ENCODE results near the gene ADORA1. TPM values are rescaled to one million over a fixed set of nuclear protein-coding genes. Genes with fewer than 3 reads are reported as not detected.

ADORA1 gene
- total and polyA plus RNA-seq, 2 of the 4 experiments (the other 2 are of a cell fraction), result 0.36 to 0.56 TPM

GRCh38 chr1:203126151-203126865 is 1.2 kb upstream of the ADORA1 start:
- BruUV-seq (replicated peaks), result no TSS peak
- TF ChIP-seq RAD21 (IDR thresholded peaks at IDR 0.05; ENCODE audit: low read length) (peak; percentile 23; the same call in 1 of the 2 replicates), NFE2L2 (IDR thresholded peaks at IDR 0.05; ENCODE audit: low read depth, low read length) (no peak), SMC3 (IDR thresholded peaks at IDR 0.05; ENCODE audit: low read depth, low read length) (0 out of 2 replicates have a peak, but pooled peaks have one; percentile 21), RCOR1 (IDR thresholded peaks at IDR 0.05; ENCODE audit: insufficient replicate concordance, low read length) (no peak), MAFK (IDR thresholded peaks at IDR 0.05; ENCODE audit: low read depth, low read length) (no peak), CTCF (conservative IDR thresholded peaks at IDR 0.05; ENCODE audit: low read depth, low read length) (peak; percentile 55), CEBPB (IDR thresholded peaks at IDR 0.05; ENCODE audit: low read depth, low read length) (no peak), POLR2A (IDR thresholded peaks at IDR 0.05; ENCODE audit: low read depth, low read length) (no peak), USF2 (IDR thresholded peaks at IDR 0.05; ENCODE audit: low read depth, low read length) (no peak)
- Histone ChIP-seq H3K9me1 (ENCODE audit: insufficient read depth, low read length) (no peaks in the 10 kb centered on the region), H4K20me1 (ENCODE audit: insufficient read depth, low read length) (no peaks in the 10 kb centered on the region; the same call in 1 of the 2 replicates), H3K4me3 (ENCODE audit: insufficient read depth, low read depth, low read length) (no peak overlapping the region), H3K27me3 (ENCODE audit: control insufficient read depth, insufficient read depth, low read length) (peaks cover 52% of the 10 kb centered on the region), H4K8ac (ENCODE audit: low read depth in 2 of 2, low read length in 2 of 2) (no peak overlapping the region), H2BK120ac (ENCODE audit: low read depth, low read length) (no peak overlapping the region), H4K5ac (ENCODE audit: low read depth, low read length) (no peak overlapping the region), H3K36me3 (ENCODE audit: control insufficient read depth, insufficient read depth, low read length) (no peaks in the 10 kb centered on the region), H3K27ac (ENCODE audit: insufficient read depth, low read length) (no peak overlapping the region), H3K9ac (ENCODE audit: low read depth, low read length) (no peak overlapping the region), H2AK9ac (replicated peaks; ENCODE audit: low read depth, low read length, poor library complexity) (no peak overlapping the region), H3K56ac (ENCODE audit: extremely low read depth, insufficient read depth, low read length) (no peak overlapping the region), H4K91ac (ENCODE audit: insufficient read depth, low read depth, low read length) (no peak overlapping the region), H3K4ac (ENCODE audit: low read depth, low read length) (no peak overlapping the region; the same call in 1 of the 2 replicates), H3K4me2 (ENCODE audit: low read depth, low read length) (no peak overlapping the region; the same call in 1 of the 2 replicates), H2BK5ac (ENCODE audit: low read depth, low read length, poor library complexity, severe bottlenecking) (no peak overlapping the region), H2AFZ (replicated peaks; ENCODE audit: low read length, poor library complexity) (no peak overlapping the region), H3K23ac (ENCODE audit: low read depth, low read length) (no peak overlapping the region), H2AK5ac (ENCODE audit: low read depth, low read length) (no peak overlapping the region), H3K18ac (ENCODE audit: low read depth, low read length) (no peak overlapping the region), H2BK20ac (ENCODE audit: low read depth, low read length) (no peak overlapping the region), H3K79me1 (ENCODE audit: low read depth in 1 of 2, low read length in 2 of 2) (no peaks in the 10 kb centered on the region), H3K9me3 (ENCODE audit: control insufficient read depth, insufficient read depth, low read length) (no peaks in the 10 kb centered on the region), H3K14ac (replicated peaks; ENCODE audit: low read depth, low read length) (no peak overlapping the region), H2BK15ac (ENCODE audit: low read depth, low read length) (no peak overlapping the region), H3K4me1 (ENCODE audit: control insufficient read depth, insufficient read depth, low read length) (peaks cover 3% of the 10 kb centered on the region; the same call in 1 of the 2 replicates)
- DNase-seq (peak; percentile 22), ATAC-seq (ENCODE audit: low read depth) (peak; percentile 51)
- ChIA-PET POLR2A (ENCODE audit: unreplicated experiment) (no interaction called here), CTCF (interaction anchor here (1.3 to 3.0 kb wide), 3 partner anchors 11 to 91 kb away, joined by 3 to 8 read pairs (median 4); no protein-coding TSS in a partner anchor)
- dilution Hi-C loops (cut with HindIII; ENCODE audit: low sequenced_read_pairs, unreplicated experiment) (no loop called here), in situ Hi-C loops (cut with MboI; ENCODE audit: low sequenced_read_pairs) (no loop called here), intact Hi-C loops (cut with micrococcal nuclease) (no loop called here)
- WGBS, 2 experiments (ENCODE audit: extremely low coverage in 2 of 2, insufficient read length in 1 of 2), result no CpG with 5 or more reads among the region's 8 CpGs

Measured in IMR-90 (cell line).